ENCODE data around the gene TNFRSF19. TPM values are rescaled to one million over a fixed set of nuclear protein-coding genes. Genes with fewer than 3 reads are reported as not detected.

Gene TNFRSF19
- total and polyA plus RNA-seq, 4 donors, result 0.27 to 2.8 (median 0.91) TPM

DNA sequence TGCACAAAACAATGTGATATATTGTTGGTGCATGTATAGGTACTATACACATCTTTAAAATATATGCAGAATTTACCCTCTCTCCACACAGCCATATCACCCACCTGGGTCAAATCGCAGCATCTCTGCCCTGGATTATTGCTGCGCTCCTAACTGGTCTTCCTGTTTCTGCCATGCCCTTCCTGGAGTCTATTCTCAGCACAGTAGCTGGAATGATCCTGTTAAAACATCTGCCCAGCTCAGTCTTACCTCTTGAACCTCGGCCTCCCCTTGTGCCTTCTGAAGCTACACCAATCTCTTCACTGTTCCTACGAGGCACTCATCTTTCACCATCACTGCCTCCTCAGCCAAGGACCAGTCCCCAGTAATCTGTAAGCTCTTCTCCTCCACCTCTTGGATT, 25.5 kb upstream of the TNFRSF19 start:
- Histone ChIP-seq H3K36me3 (ENCODE audit: control insufficient read depth in 4 of 4, insufficient read depth in 3 of 4, low read depth in 1 of 4, low read length in 3 of 4) (no peaks in the 10 kb centered on the region), H3K9ac (ENCODE audit: low read depth in 1 of 2, low read length in 2 of 2) (no peak overlapping the region), H3K4me1 (ENCODE audit: control insufficient read depth in 4 of 4, insufficient read depth in 4 of 4, low read length in 3 of 4) (peaks cover 0 to 3% (median 1%) of the 10 kb centered on the region in 4 donors), H3K9me3 (ENCODE audit: control insufficient read depth in 4 of 4, low read length in 3 of 4) (peaks cover 0 to 6% (median 2%) of the 10 kb centered on the region in 4 donors), H3K27ac (ENCODE audit: low read depth in 1 of 2, low read length in 2 of 2) (no peak overlapping the region), H3K27me3 (ENCODE audit: control insufficient read depth in 4 of 4, insufficient read depth in 4 of 4, low read length in 3 of 4) (peaks cover 0 to 7% (median 1%) of the 10 kb centered on the region in 4 donors), H3K4me3 (ENCODE audit: low read depth in 1 of 3, low read length in 3 of 3) (no peak overlapping the region)
- TF ChIP-seq EGR1 (IDR thresholded peaks at IDR 0.05; ENCODE audit: low read depth in 2 of 2) (no peak), HNF4A (conservative IDR thresholded peaks at IDR 0.05) (no peak), YY1 (IDR thresholded peaks at IDR 0.05) (no peak), ATF3 (IDR thresholded peaks at IDR 0.05) (no peak), FOXA2 (IDR thresholded peaks at IDR 0.05) (no peak), RAD21 (IDR thresholded peaks at IDR 0.05) (no peak), NR2F2 (IDR thresholded peaks at IDR 0.05) (no peak), FOXA1 (IDR thresholded peaks at IDR 0.05) (no peak), HNF4G (IDR thresholded peaks at IDR 0.05) (no peak), JUND (IDR thresholded peaks at IDR 0.05) (no peak)
- TF ChIP-seq, protein P1, sequence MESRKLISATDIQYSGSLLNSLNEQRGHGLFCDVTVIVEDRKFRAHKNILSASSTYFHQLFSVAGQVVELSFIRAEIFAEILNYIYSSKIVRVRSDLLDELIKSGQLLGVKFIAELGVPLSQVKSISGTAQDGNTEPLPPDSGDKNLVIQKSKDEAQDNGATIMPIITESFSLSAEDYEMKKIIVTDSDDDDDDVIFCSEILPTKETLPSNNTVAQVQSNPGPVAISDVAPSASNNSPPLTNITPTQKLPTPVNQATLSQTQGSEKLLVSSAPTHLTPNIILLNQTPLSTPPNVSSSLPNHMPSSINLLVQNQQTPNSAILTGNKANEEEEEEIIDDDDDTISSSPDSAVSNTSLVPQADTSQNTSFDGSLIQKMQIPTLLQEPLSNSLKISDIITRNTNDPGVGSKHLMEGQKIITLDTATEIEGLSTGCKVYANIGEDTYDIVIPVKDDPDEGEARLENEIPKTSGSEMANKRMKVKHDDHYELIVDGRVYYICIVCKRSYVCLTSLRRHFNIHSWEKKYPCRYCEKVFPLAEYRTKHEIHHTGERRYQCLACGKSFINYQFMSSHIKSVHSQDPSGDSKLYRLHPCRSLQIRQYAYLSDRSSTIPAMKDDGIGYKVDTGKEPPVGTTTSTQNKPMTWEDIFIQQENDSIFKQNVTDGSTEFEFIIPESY (IDR thresholded peaks at IDR 0.05), result no peak
- 74% methylated on average over 4 of the region's 4 CpGs for WGBS
- no peak for DNase-seq (ENCODE audit: low spot score)

- no peak for DNase-seq (ENCODE audit: low spot score)
- H3K4me3 ChIP-seq (ENCODE audit: low read depth in 1 of 3, low read length in 3 of 3), result no peak overlapping the region
- no peak overlapping the region for H3K9ac ChIP-seq (ENCODE audit: low read depth in 1 of 2, low read length in 2 of 2)
- H3K4me1 ChIP-seq (ENCODE audit: control insufficient read depth in 4 of 4, insufficient read depth in 4 of 4, low read length in 3 of 4), result peaks cover 0 to 3% (median 1%) of the 10 kb centered on the region in 4 donors
- TF ChIP-seq RAD21 (IDR thresholded peaks at IDR 0.05) (no peak), HNF4G (IDR thresholded peaks at IDR 0.05) (no peak), TAF1 (conservative IDR thresholded peaks at IDR 0.05) (no peak), FOXA1 (IDR thresholded peaks at IDR 0.05) (no peak), ATF3 (IDR thresholded peaks at IDR 0.05) (no peak), YY1 (IDR thresholded peaks at IDR 0.05) (no peak), GABPA (IDR thresholded peaks at IDR 0.05 in 1 of 2, conservative IDR thresholded peaks at IDR 0.05 in 1 of 2) (no peak), NR2F2 (IDR thresholded peaks at IDR 0.05) (no peak), HNF4A (conservative IDR thresholded peaks at IDR 0.05) (no peak), JUND (IDR thresholded peaks at IDR 0.05) (no peak), RXRA (IDR thresholded peaks at IDR 0.05) (no peak), SP1 (IDR thresholded peaks at IDR 0.05) (no peak), EGR1 (IDR thresholded peaks at IDR 0.05; ENCODE audit: low read depth in 2 of 2) (no peak), FOXA2 (IDR thresholded peaks at IDR 0.05) (no peak)
- TF ChIP-seq, protein P2, sequence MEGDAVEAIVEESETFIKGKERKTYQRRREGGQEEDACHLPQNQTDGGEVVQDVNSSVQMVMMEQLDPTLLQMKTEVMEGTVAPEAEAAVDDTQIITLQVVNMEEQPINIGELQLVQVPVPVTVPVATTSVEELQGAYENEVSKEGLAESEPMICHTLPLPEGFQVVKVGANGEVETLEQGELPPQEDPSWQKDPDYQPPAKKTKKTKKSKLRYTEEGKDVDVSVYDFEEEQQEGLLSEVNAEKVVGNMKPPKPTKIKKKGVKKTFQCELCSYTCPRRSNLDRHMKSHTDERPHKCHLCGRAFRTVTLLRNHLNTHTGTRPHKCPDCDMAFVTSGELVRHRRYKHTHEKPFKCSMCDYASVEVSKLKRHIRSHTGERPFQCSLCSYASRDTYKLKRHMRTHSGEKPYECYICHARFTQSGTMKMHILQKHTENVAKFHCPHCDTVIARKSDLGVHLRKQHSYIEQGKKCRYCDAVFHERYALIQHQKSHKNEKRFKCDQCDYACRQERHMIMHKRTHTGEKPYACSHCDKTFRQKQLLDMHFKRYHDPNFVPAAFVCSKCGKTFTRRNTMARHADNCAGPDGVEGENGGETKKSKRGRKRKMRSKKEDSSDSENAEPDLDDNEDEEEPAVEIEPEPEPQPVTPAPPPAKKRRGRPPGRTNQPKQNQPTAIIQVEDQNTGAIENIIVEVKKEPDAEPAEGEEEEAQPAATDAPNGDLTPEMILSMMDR (IDR thresholded peaks at IDR 0.05; ENCODE audit: low read depth, low read length, missing input control), result no peak
- TF ChIP-seq, protein P1 (IDR thresholded peaks at IDR 0.05), result no peak
- TF ChIP-seq, protein P3, sequence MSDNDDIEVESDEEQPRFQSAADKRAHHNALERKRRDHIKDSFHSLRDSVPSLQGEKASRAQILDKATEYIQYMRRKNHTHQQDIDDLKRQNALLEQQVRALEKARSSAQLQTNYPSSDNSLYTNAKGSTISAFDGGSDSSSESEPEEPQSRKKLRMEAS (IDR thresholded peaks at IDR 0.05), result no peak
- TF ChIP-seq, protein P4, sequence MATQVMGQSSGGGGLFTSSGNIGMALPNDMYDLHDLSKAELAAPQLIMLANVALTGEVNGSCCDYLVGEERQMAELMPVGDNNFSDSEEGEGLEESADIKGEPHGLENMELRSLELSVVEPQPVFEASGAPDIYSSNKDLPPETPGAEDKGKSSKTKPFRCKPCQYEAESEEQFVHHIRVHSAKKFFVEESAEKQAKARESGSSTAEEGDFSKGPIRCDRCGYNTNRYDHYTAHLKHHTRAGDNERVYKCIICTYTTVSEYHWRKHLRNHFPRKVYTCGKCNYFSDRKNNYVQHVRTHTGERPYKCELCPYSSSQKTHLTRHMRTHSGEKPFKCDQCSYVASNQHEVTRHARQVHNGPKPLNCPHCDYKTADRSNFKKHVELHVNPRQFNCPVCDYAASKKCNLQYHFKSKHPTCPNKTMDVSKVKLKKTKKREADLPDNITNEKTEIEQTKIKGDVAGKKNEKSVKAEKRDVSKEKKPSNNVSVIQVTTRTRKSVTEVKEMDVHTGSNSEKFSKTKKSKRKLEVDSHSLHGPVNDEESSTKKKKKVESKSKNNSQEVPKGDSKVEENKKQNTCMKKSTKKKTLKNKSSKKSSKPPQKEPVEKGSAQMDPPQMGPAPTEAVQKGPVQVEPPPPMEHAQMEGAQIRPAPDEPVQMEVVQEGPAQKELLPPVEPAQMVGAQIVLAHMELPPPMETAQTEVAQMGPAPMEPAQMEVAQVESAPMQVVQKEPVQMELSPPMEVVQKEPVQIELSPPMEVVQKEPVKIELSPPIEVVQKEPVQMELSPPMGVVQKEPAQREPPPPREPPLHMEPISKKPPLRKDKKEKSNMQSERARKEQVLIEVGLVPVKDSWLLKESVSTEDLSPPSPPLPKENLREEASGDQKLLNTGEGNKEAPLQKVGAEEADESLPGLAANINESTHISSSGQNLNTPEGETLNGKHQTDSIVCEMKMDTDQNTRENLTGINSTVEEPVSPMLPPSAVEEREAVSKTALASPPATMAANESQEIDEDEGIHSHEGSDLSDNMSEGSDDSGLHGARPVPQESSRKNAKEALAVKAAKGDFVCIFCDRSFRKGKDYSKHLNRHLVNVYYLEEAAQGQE (IDR thresholded peaks at IDR 0.05), result no peak
- peaks cover 0 to 7% (median 1%) of the 10 kb centered on the region in 4 donors for H3K27me3 ChIP-seq (ENCODE audit: control insufficient read depth in 4 of 4, insufficient read depth in 4 of 4, low read length in 3 of 4)
- H3K27ac ChIP-seq (ENCODE audit: low read depth in 1 of 2, low read length in 2 of 2), result no peak overlapping the region
- 16% methylated on average over 31 of the region's 31 CpGs for WGBS
- H3K36me3 ChIP-seq (ENCODE audit: control insufficient read depth in 4 of 4, insufficient read depth in 3 of 4, low read depth in 1 of 4, low read length in 3 of 4), result no peaks in the 10 kb centered on the region
- H3K9me3 ChIP-seq (ENCODE audit: control insufficient read depth in 4 of 4, low read length in 3 of 4), result peaks cover 0 to 6% (median 2%) of the 10 kb centered on the region in 4 donors
Measured at GRCh38 chr13:23547000-23547590, 23.1 kb upstream of the TNFRSF19 start.

Data from liver (tissue), 9 donors.